ENCODE measurements around the gene TOR1B.

GRCh38 chr9:129810116-129810515, 7.1 kb downstream of the TOR1B start:
- TF ChIP-seq CTCF (IDR thresholded peaks at IDR 0.05; ENCODE audit: insufficient read depth, low read length) (no peak), POLR2AphosphoS5 (IDR thresholded peaks at IDR 0.05; ENCODE audit: low read depth) (no peak), REST (IDR thresholded peaks at IDR 0.05; ENCODE audit: insufficient replicate concordance, low read depth) (no peak), SPI1 (IDR thresholded peaks at IDR 0.05; ENCODE audit: borderline replicate concordance, low read depth) (no peak)

Data from HL-60 (cell line).